Sigmoid colon (tissue), 7 donors: ENCODE data around the gene PIP5K1A. TPM values are rescaled to one million over a fixed set of nuclear protein-coding genes. Genes with fewer than 3 reads are reported as not detected.

Experiments used
- DNase-seq: peaks from one replicate; pipeline ENCODE4 v3.0.0-alpha.2; 2019
- H3K27ac ChIP-seq, 4 donors: fragments of 200-600 bp; sonication (generic); one replicate each; pipeline ENCODE4 v1.5.1; 2016 to 2019; ENCODE audit warnings: mild to moderate bottlenecking in 1 of 4
- H3K27me3 ChIP-seq, 3 donors: fragments of 200-600 bp; sonication (generic); one replicate each; pipeline ENCODE4 v1.5.1; 2019; ENCODE audit warnings: mild to moderate bottlenecking in 1 of 3
- H3K36me3 ChIP-seq, 4 donors: fragments of 200-600 bp; sonication (generic); one replicate each; pipeline ENCODE4 v1.5.1; 2016 to 2019
- H3K4me1 ChIP-seq, 4 donors: fragments of 200-600 bp; sonication (generic); one replicate each; pipeline ENCODE4 v1.5.1; 2017 to 2019
- H3K4me3 ChIP-seq, 4 donors: fragments of 200-600 bp; sonication (generic); one replicate each; pipeline ENCODE4 v1.5.1; 2017 to 2019; ENCODE audit warnings: mild to moderate bottlenecking in 2 of 4, moderate library complexity in 1 of 4
- H3K9me3 ChIP-seq, 4 donors: fragments of 200-600 bp in 3 of 4; sonication (generic) in 3 of 4; one replicate each; pipeline versions ENCODE4 v1.5.1 to v1.6.1; 2013 to 2019
- CTCF ChIP-seq, 4 experiments: fragments of 450-650 bp in 3 of 4; fragments of 200-600 bp in 1 of 4; IDR thresholded peaks; one replicate each; pipeline ENCODE4 v1.5.1; 2016 to 2019; ENCODE audit warnings: antibody characterized with exemption in 4 of 4, mild to moderate bottlenecking in 3 of 4, moderate library complexity in 2 of 4
- EP300 ChIP-seq, 4 donors: sonication (generic); formaldehyde crosslinking; IDR thresholded peaks; one replicate each; pipeline ENCODE4 v1.6.1; 2017; ENCODE audit warnings: antibody characterized with exemption in 4 of 4
- POLR2A ChIP-seq, 2 donors: fragments of 450-650 bp; IDR thresholded peaks; one replicate each; pipeline ENCODE4 v1.6.1; 2016; ENCODE audit warnings: antibody characterized with exemption in 2 of 2, mild to moderate bottlenecking in 2 of 2, moderate library complexity in 2 of 2
- POLR2AphosphoS5 ChIP-seq, 4 donors: sonication (generic); formaldehyde crosslinking; IDR thresholded peaks; one replicate each; pipeline ENCODE4 v1.6.1; 2017; ENCODE audit warnings: antibody characterized with exemption in 4 of 4
- WGBS, 2 donors: extraction: QIAGEN DNeasy Blood & Tissue Kit; methylation state at CpG; one replicate each; pipeline ENCODE4 v1.1.7; 2013; 5-methylcytosine and 5-hydroxymethylcytosine counted together
- intact Hi-C: fragments of 100-400 bp; cut with DNase I; formaldehyde crosslinking; loops from one replicate; pipeline ENCODE4 v1.15.1; 2023
- polyA plus RNA-seq, 3 donors: library from polyadenylated mRNA; stranded (reverse); fragments of 200-250 nt; gene quantifications; one replicate each; pipeline ENCODE4 v1.2.3, GENCODE V29; 2013
- total RNA-seq, 4 donors: library from RNA; depleted of rRNA; stranded (reverse); fragments of >200 nt; gene quantifications; one replicate each; pipeline ENCODE4 v1.1.0, GENCODE V29; 2016
- donor health status: healthy with polysubstance abuse.
- donor health status: Bipolar disorder and iron deficiency.
- donor health status: healthy.

Gene PIP5K1A
- total and polyA plus RNA-seq, 7 donors, result 9.6 to 51.5 (median 33.2) TPM

DNA sequence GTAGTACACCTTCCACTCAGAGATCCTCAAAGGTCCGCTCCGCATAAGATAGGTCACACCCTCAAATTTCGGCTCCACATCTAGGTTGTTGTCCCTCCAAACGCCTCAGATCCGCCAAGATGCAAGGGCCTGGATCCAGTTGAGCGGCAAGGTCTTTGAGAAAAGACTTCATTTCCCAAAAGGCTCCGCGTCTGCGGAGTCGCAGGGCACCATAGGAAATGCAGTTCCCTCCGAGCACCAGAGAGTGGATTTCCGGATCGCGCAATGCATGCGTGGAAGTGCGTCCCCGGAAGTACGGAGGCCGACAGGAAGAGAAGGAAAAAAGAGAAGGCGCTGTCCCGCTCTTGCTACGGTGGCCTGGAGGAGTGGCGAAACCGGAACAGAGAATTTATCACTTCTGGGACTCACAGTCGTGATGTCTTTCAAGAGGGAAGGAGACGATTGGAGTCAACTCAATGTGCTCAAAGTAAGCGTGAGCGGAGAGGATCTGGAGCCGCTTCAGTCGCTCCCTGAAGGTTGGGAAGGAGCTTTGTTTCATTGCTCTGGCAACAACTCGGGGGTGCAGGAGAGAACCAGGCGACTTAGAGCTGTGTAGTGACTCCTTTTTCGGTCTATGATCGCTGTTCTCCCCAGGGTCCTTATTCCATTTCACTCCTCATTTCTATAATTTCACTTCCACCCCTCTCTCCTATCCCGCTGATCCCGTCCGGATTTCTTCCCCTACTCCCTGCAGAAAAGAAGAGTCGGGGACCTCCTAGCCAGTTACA is 32.4 kb upstream of the PIP5K1A start, which contains the start of the genes LYSMD1 and SCNM1:
Gene LYSMD1 (minus strand): TSS at position 165 of the 767 bp plus-strand sequence. CDS start 644 bp downstream, outside the sequence.
Gene SCNM1 (plus strand): TSS at position 407 of the 767 bp plus-strand sequence. CDS start 9 bp downstream, at position 416.
- peak within 1 kb of the TSS; percentile 84 to 93 (median 92) for H3K27ac ChIP-seq
- no peaks in the 10 kb centered on the region for H3K9me3 ChIP-seq
- no peaks in the 10 kb centered on the region for H3K27me3 ChIP-seq
- H3K36me3 ChIP-seq, result peaks cover 0 to 57% (median 21%) of the 10 kb centered on the region in 4 donors
- DNase-seq, result peak; percentile 99
- H3K4me3 ChIP-seq, result peak within 1 kb of the TSS; percentile 56 to 84 (median 78)
- 0 to 1% methylated on average over 38 of the region's 38 CpGs for WGBS, 2 donors
- intact Hi-C loops, result loop anchor here (2.0 kb wide), 1 partner anchor 19 kb away; the partner anchor contains the start of gene SEMA6C
- TF ChIP-seq POLR2AphosphoS5 (IDR thresholded peaks at IDR 0.05) (peak; percentile 84 to 96 (median 90)), EP300 (IDR thresholded peaks at IDR 0.05) (peak in 2 of 4 donors; percentile 43 to 86), POLR2A (IDR thresholded peaks at IDR 0.05) (peak; percentile 27 to 30), CTCF (IDR thresholded peaks at IDR 0.05) (peak in 1 of 4 experiments; percentile 32)
- H3K4me1 ChIP-seq, result peaks cover 0 to 32% (median 24%) of the 10 kb centered on the region in 4 donors

- no peaks in the 10 kb centered on the region for H3K9me3 ChIP-seq
- DNase-seq, result peak; percentile 72
- H3K4me1 ChIP-seq, result peaks cover 0 to 32% (median 24%) of the 10 kb centered on the region in 4 donors
- 3 to 4% methylated on average over 15 of the region's 15 CpGs for WGBS, 2 donors
- H3K4me3 ChIP-seq, result peak overlapping the region; percentile 56 to 84 (median 78)
- TF ChIP-seq CTCF (IDR thresholded peaks at IDR 0.05) (no peak), POLR2AphosphoS5 (IDR thresholded peaks at IDR 0.05) (no peak), EP300 (IDR thresholded peaks at IDR 0.05) (no peak)
- intact Hi-C loops, result no loop called here
- H3K27ac ChIP-seq, result peak overlapping the region; percentile 84 to 93 (median 92)
- peaks cover 0 to 53% (median 17%) of the 10 kb centered on the region in 4 donors for H3K36me3 ChIP-seq
- no peaks in the 10 kb centered on the region for H3K27me3 ChIP-seq
Measured at GRCh38 chr1:151166505-151166956, 31.8 kb upstream of the PIP5K1A start.

DNA sequence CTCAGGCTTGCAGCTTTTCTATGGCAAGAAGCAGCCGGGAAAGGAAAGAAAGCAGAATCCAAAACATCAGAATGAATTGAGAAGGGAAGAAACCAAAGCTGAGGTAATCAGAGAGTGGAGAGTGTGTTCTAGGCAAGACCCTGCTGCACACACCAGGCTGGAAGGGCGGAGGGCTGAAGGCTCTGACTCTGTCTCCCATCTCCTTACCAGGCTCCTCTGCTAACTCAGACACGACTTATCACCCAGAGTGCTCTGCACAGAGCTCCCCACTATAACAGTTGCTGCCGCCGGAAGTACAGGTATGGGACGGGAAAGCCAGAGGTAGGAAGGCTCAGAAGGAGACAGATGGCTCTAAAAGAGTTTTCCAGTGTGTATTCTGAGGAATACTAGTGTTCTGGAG is 31.2 kb upstream of the PIP5K1A start:
- Histone ChIP-seq H3K4me1 (peaks cover 0 to 32% (median 24%) of the 10 kb centered on the region in 4 donors), H3K27ac (no peak overlapping the region), H3K27me3 (no peaks in the 10 kb centered on the region), H3K36me3 (peaks cover 0 to 48% (median 16%) of the 10 kb centered on the region in 4 donors), H3K9me3 (no peaks in the 10 kb centered on the region), H3K4me3 (peak overlapping the region in 2 of 4 donors; percentile 77 to 79)
- no peak for DNase-seq
- TF ChIP-seq POLR2AphosphoS5 (IDR thresholded peaks at IDR 0.05) (no peak), POLR2A (IDR thresholded peaks at IDR 0.05) (no peak), EP300 (IDR thresholded peaks at IDR 0.05) (no peak), CTCF (IDR thresholded peaks at IDR 0.05) (no peak)
- WGBS, 2 donors, result 88 to 92% methylated on average over 6 of the region's 6 CpGs
- intact Hi-C loops, result no loop called here

DNA sequence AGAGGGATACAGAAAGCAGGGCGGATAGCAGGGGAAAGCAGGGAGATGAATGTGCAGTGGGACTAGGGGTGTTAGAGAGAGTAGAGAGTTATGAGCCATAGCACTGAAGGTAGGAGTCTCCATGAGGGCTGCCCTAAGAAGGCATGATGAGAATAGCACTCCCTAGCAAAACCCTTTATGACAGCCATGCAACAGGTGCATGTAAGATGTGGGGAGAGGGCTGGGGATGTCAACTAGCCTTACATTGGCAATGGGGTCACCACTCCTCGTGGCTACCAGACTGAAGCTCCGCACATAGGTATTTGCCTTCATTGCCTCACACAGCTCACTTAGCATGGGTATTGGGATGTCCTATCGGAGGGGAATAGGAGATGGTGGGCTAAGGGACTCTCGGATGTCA is 27.2 kb upstream of the PIP5K1A start:
- Histone ChIP-seq H3K27me3 (no peaks in the 10 kb centered on the region), H3K36me3 (peaks cover under 1 to 65% (median 28%) of the 10 kb centered on the region in 4 donors), H3K4me1 (peaks cover 0 to 13% (median 10%) of the 10 kb centered on the region in 4 donors), H3K4me3 (no peak overlapping the region), H3K9me3 (no peaks in the 10 kb centered on the region), H3K27ac (no peak overlapping the region)
- intact Hi-C loops, result no loop called here
- no peak for TF ChIP-seq CTCF (IDR thresholded peaks at IDR 0.05)
- no peak for TF ChIP-seq POLR2AphosphoS5 (IDR thresholded peaks at IDR 0.05)
- TF ChIP-seq POLR2A (IDR thresholded peaks at IDR 0.05), result no peak
- no peak for TF ChIP-seq EP300 (IDR thresholded peaks at IDR 0.05)
- 91 to 96% methylated on average over 5 of the region's 5 CpGs for WGBS, 2 donors
- no peak for DNase-seq
